ENCODE measurements around the gene RIN3.

DNA sequence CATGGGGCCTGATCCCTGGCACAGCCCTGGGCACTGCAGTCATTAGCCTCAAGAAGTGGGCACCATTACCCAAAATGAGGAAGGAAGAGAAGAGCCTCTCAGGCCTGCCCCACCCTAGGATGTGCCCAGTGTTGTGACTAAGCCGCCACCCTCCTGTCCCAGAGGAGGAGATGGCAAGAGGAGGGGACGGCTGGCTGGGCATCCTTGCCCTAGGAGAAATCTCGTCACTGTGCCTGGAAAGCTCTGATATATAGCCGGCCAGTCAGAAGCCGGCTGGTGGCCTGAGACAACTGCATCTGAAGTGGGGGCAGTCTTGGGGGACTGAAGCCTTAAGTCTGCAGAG, 119.7 kb downstream of the RIN3 start:
- TF ChIP-seq, protein P1, sequence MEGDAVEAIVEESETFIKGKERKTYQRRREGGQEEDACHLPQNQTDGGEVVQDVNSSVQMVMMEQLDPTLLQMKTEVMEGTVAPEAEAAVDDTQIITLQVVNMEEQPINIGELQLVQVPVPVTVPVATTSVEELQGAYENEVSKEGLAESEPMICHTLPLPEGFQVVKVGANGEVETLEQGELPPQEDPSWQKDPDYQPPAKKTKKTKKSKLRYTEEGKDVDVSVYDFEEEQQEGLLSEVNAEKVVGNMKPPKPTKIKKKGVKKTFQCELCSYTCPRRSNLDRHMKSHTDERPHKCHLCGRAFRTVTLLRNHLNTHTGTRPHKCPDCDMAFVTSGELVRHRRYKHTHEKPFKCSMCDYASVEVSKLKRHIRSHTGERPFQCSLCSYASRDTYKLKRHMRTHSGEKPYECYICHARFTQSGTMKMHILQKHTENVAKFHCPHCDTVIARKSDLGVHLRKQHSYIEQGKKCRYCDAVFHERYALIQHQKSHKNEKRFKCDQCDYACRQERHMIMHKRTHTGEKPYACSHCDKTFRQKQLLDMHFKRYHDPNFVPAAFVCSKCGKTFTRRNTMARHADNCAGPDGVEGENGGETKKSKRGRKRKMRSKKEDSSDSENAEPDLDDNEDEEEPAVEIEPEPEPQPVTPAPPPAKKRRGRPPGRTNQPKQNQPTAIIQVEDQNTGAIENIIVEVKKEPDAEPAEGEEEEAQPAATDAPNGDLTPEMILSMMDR (IDR thresholded peaks at IDR 0.05; ENCODE audit: low read depth, low read length) = no peak
- TF ChIP-seq POLR2A (IDR thresholded peaks at IDR 0.05; ENCODE audit: extremely low read depth, insufficient read length) = no peak
- TF ChIP-seq MYC (IDR thresholded peaks at IDR 0.05; ENCODE audit: low read depth, low read length) = no peak
- TF ChIP-seq, protein P2, sequence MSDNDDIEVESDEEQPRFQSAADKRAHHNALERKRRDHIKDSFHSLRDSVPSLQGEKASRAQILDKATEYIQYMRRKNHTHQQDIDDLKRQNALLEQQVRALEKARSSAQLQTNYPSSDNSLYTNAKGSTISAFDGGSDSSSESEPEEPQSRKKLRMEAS (IDR thresholded peaks at IDR 0.05; ENCODE audit: low read depth, low read length) = no peak

Data from NB4 (cell line).